GM19328 (cell line): Measurements from ENCODE around the gene FLNB.

Source experiments
- ATAC-seq: cut with Tn5 transposase; IDR thresholded peaks from one replicate; pipeline ENCODE4 v1.9.1; 2021; ENCODE audit warnings: mild to moderate bottlenecking, moderate library complexity; ENCODE audit not compliant: unreplicated experiment

FLNB gene, protein sequence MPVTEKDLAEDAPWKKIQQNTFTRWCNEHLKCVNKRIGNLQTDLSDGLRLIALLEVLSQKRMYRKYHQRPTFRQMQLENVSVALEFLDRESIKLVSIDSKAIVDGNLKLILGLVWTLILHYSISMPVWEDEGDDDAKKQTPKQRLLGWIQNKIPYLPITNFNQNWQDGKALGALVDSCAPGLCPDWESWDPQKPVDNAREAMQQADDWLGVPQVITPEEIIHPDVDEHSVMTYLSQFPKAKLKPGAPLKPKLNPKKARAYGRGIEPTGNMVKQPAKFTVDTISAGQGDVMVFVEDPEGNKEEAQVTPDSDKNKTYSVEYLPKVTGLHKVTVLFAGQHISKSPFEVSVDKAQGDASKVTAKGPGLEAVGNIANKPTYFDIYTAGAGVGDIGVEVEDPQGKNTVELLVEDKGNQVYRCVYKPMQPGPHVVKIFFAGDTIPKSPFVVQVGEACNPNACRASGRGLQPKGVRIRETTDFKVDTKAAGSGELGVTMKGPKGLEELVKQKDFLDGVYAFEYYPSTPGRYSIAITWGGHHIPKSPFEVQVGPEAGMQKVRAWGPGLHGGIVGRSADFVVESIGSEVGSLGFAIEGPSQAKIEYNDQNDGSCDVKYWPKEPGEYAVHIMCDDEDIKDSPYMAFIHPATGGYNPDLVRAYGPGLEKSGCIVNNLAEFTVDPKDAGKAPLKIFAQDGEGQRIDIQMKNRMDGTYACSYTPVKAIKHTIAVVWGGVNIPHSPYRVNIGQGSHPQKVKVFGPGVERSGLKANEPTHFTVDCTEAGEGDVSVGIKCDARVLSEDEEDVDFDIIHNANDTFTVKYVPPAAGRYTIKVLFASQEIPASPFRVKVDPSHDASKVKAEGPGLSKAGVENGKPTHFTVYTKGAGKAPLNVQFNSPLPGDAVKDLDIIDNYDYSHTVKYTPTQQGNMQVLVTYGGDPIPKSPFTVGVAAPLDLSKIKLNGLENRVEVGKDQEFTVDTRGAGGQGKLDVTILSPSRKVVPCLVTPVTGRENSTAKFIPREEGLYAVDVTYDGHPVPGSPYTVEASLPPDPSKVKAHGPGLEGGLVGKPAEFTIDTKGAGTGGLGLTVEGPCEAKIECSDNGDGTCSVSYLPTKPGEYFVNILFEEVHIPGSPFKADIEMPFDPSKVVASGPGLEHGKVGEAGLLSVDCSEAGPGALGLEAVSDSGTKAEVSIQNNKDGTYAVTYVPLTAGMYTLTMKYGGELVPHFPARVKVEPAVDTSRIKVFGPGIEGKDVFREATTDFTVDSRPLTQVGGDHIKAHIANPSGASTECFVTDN (N-terminal part only)

GRCh38 chr3:58008141-58009025 is at the start of gene FLNB:
FLNB (plus strand) TSS chr3:58008422; CDS start chr3:58008565, 143 bp downstream.
- peak; percentile 57 for ATAC-seq

DNA sequence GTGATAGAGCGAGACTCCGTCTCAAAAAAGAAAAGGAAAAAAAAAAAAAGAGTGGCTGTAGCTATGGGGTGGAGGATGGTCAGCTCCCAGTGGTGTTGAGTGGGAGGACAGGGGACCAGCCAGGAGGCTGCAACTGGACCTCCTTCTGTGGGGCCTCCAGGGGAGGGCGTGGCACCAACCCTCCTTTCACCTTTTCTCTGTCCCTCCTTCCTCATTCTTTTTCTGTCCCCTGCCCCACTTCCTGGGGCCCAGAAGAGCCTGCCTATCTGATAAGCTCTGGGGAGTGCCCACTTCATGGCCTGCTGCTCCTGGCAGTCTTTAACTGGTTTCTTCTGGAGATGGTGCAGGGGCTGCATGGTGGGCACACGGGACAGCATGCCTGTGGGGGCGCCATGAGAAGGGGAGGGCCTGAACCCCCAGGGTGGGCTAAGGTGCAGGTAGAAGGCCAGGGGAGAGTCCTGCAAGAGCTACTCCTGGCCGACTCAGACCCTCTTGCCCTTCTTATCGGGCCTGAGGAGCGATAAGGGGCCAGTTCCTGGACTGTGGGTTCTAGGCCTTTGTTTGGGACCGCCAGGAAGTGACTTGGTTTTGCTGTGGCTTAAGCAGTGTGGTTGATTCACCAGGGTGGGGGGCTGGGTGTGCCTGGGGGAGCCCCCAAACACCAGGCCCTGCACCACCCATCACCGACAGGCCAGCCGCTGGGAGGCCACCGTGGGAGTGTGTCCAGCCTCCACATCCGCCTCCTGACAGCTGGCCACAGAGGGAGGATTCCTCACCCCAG is 49.4 kb upstream of the FLNB start:
- no peak for ATAC-seq

DNA sequence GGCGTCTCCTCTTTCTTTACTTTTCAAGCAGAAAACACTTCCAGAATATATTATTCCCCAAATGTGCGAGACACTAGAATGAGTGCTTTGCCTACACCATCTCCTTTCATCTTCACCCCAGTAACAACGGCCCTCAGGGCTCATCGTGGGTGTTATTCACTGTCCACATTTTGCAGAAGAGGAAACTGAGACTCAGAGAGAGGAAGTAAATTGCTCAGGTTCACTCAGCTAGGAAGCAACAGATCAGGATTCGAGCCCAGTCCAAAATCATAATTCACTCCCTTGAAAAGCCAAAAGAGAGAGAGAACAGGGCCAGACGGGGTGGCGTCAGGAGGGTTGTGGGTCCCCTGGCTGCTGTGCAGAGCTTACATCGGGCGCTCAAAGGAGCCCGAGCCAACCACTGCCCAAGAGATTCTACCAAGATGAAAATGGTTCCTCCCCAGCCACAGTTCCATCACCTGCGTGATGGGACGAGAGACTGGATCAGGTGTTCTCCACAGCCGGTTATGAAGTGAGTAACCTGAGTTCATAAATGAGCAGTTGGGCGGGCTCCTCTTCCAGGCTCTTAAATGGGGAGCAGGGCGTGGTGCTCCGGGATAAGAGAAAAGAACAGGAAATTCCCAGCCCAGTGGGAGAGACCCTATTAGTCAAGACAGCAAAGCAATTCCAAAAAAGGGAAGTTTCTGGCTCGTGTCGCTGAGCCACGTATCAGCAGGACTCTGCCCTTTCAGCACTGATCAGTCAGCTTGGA is 48.6 kb upstream of the FLNB start:
- no peak for ATAC-seq

DNA sequence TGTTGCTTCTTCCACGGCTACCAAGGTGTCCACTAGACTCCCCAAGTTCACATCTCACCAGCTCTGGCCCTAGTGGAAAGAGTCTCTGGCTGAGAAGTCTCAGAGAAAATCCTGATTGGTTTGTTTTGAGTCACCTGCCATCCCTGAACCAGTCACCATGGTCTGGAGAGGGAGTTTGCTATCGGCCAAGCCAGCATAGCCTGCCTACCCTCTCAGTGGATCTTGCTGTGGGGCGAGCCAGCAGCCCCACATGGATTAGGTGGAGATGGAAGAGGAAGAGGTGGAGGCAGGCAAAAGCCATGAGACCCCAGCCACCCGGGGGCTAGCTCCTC is 48.1 kb upstream of the FLNB start:
- no peak for ATAC-seq

DNA sequence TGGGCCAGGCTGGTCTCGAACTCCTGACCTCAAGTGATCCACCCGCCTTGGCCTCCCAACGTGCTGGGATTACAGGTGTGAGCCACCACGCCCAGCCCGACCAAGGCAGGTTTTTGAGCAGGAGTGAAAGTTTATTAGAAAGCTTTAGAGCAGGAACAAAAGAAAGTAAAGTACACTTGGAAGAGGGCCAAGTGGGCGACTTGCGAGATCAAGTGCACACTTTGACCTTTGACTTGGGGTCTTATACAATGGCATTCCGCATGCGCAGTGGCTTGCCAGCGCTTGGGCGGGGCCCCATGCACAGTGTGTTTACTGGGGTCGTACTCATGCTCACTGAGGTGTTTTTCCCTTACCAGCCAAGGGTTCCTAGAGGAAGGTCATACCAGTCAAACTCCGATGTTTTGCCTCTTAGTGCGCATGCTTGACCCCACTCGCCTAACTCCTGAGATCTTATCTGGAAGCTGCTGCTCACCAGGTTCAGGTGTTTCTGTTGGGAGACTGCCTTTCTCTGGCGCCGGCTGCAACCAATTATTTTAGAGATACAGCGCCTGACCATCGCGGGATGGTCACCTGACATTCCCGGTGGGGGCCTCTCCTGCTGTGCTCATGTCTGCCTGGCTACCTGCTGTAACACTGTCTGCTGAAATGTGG is 46.9 kb upstream of the FLNB start:
- ATAC-seq, result no peak

GRCh38 chr3:57961828-57962447 is 46.3 kb upstream of the FLNB start:
- ATAC-seq, result no peak

GRCh38 chr3:57962448-57962834 is 45.8 kb upstream of the FLNB start:
- no peak for ATAC-seq

GRCh38 chr3:57963811-57964346 is 44.3 kb upstream of the FLNB start:
- ATAC-seq, result no peak

DNA sequence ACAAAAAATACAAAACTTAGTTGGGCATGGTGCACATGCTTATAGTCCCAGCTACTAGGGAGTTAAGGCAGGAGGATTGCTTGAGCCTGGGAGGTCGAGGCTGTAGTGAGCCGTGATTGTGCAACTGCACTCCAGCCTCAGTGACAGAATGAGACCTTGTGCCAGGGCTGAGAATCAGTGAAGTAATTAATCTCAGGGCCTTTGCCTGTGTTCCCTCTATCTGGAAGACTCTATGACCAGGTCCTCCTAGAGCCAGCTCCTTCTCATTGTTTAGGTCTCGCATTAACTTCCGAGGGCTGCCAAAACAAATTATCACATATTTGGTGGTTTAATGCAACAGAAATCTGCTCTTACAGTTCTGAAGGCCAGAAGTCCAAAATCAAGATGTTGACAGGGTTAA is 41.4 kb upstream of the FLNB start:
- no peak for ATAC-seq

- ATAC-seq, result no peak
Observed at GRCh38 chr3:57967590-57967989, 40.6 kb upstream of the FLNB start.

- ATAC-seq, result no peak
Observed at GRCh38 chr3:57968501-57968900, 39.7 kb upstream of the FLNB start.

DNA sequence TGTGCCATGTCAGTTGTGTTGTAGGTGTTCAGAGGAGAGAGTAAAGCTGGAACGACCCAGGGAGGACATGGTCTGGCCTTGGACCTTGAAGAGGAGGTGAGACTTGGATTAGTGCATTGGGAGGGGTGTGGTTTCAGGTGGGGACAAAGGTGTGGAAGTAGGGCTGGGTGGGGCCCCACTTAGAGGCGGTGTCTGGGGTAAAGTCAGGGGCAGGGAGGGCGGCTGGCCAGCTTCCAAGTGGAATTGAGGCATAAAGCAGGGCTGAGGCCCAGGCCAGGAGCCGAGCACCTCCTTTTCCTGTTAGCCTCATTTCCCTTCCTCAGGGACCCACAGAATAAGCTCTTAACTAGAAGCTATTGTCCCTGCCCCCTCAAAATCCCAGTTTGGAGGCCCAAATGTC is 36.2 kb upstream of the FLNB start:
- ATAC-seq, result no peak

DNA sequence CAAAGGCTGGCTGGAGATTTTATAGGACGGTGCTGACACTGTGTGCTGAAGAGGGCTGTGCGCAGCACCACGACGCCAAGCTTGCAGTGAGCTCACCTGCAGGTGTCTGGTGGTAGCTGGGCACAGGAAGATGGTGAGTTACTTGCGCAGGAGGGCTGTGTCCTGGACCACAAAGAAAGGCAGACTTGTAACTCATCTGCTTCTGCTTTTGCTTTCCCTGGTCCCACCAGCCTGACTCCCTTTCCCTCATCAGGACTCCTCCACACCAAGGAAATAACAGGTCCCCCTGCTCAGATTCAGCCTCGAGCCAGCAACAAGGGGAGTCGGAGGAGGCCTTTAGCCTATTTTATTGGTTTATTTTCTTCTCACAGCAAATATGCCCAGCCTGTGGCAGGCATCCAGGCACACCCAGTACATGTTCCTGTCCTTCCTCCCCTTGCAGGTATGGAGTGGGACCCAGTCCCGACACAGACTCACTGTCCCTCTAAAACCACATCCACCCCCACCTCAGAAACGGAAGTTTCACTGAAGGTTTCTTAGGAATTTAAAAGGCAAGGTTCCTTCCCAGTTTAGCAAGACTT is 35.6 kb upstream of the FLNB start:
- no peak for ATAC-seq

- no peak for ATAC-seq
Observed at GRCh38 chr3:57973715-57974477, 34.3 kb upstream of the FLNB start.

DNA sequence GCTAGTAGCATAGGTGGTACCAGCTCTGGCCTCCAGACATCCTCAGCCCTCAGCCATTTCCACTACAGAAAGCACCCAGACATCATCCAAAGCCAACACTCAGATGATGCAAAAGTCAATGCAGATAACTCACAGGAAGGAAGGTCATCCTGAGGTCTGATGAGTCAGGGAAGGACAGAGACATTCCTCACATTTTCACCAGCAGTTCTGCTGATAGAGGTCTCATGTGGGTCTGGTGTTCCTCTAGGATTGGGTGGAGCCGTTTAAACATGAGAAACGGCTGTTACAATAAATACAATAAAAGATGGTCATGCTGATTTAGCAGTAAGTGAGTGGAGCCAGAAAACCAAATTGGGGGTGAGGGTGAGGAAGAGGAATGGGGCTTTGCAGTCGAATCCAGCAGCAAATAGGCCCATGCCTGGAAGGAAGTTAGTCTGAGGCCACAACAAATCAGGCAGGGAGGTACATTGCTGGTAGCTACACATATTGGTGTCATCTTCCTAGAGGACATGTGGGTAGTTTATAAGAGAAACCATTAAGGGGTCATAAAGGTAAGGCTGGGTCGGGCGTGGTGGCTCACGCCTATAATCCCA is 33.3 kb upstream of the FLNB start:
- no peak for ATAC-seq

DNA sequence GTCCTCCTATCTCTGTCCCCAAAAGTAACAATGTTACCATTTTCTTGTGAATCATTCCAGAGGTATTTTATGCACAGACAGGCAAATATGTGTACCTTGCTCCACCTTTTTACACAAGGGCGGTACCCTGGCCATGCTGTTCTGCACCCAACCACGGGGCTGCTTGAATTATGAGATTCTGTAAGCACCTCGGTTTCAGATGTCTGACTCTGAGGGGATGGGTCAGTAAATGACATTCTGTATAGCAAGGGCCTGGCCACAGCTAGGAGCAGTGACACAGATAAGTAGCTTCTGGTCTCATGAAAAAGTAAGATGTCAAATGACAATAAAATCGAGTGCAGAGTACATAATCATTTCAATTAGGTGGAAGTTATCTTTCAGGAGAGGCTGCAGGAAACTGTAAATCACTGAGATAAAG is 30.4 kb upstream of the FLNB start:
- no peak for ATAC-seq
